GM12878 (cell line): Measurements from ENCODE around the gene ADORA2B. TPM values are rescaled to one million over a fixed set of nuclear protein-coding genes. Genes with fewer than 3 reads are reported as not detected.

ENCODE experiments used
- BHLHE40 ChIP-seq, 2 experiments: fragments of 450-650 bp in 1 of 2; IDR thresholded peaks; 2 replicates each; pipeline ENCODE4 v1.6.1; 2011 to 2017; ENCODE audit warnings: low read depth in 2 of 2, borderline replicate concordance in 1 of 2, improper control_type of control experiment in 1 of 2, low read length in 1 of 2, mild to moderate bottlenecking in 1 of 2
- CTCF ChIP-seq, 3 experiments: IDR thresholded peaks in 2 of 3; conservative IDR thresholded peaks in 1 of 3; 2 replicates each; pipeline ENCODE4 v1.5.1; 2011; ENCODE audit warnings: low read depth in 3 of 3, low read length in 3 of 3, mild to moderate bottlenecking in 3 of 3, control low read depth in 2 of 3, moderate library complexity in 2 of 3, inconsistent platforms in 1 of 3, mixed read lengths in 1 of 3; ENCODE audit not compliant: control insufficient read depth in 2 of 3, insufficient read depth in 1 of 3; ENCODE audit errors: extremely low read depth in 1 of 3
- CUX1 ChIP-seq: IDR thresholded peaks from 2 replicates; pipeline ENCODE4 v1.6.1; 2012; ENCODE audit warnings: improper control_type of control experiment, low read depth, low read length; ENCODE audit not compliant: insufficient replicate concordance
- HDAC6 ChIP-seq: fragments of 200-600 bp; sonication (generic); IDR thresholded peaks from one replicate; pipeline ENCODE4 v1.8.0; 2017; ENCODE audit warnings: antibody characterized with exemption; ENCODE audit not compliant: unreplicated experiment
- IKZF1 ChIP-seq: fragments of 450-650 bp; conservative IDR thresholded peaks from 2 replicates; pipeline ENCODE4 v1.6.1; 2017; ENCODE audit warnings: antibody characterized with exemption, mild to moderate bottlenecking
- NR2C1 ChIP-seq: fragments of 450-650 bp; IDR thresholded peaks from 2 replicates; pipeline ENCODE4 v1.6.1; 2017; ENCODE audit warnings: antibody characterized with exemption, mild to moderate bottlenecking, moderate library complexity
- PBX3 ChIP-seq: IDR thresholded peaks from 2 replicates; pipeline ENCODE4 v1.6.1; 2011; ENCODE audit warnings: mild to moderate bottlenecking, low read depth, low read length, moderate library complexity; ENCODE audit not compliant: insufficient replicate concordance
- PKNOX1 ChIP-seq: fragments of 450-650 bp; IDR thresholded peaks from 2 replicates; pipeline ENCODE4 v1.6.1; 2016; ENCODE audit warnings: mild to moderate bottlenecking
- SMC3 ChIP-seq: IDR thresholded peaks from 2 replicates; pipeline ENCODE4 v1.6.1; 2011; ENCODE audit warnings: low read length, improper control_type of control experiment, borderline replicate concordance
- TAF1 ChIP-seq: IDR thresholded peaks from 2 replicates; pipeline ENCODE4 v1.6.1; 2011; ENCODE audit warnings: mild to moderate bottlenecking, low read depth, low read length, borderline replicate concordance
- ZNF217 ChIP-seq: fragments of 450-650 bp; IDR thresholded peaks from 2 replicates; pipeline ENCODE4 v1.6.1; 2017; ENCODE audit warnings: antibody characterized with exemption, mild to moderate bottlenecking
- ZNF592 ChIP-seq: fragments of 450-650 bp; IDR thresholded peaks from 2 replicates; pipeline ENCODE4 v1.6.1; 2017; ENCODE audit warnings: mild to moderate bottlenecking, moderate library complexity
- ZNF622 ChIP-seq: fragments of 450-650 bp; IDR thresholded peaks from 2 replicates; pipeline ENCODE4 v1.6.1; 2017; ENCODE audit warnings: mild to moderate bottlenecking, inconsistent platforms
- polyA plus RNA-seq, 11 experiments: library from polyadenylated mRNA; depleted of rRNA in 4 of 11; unstranded in 6 of 11; stranded (reverse) in 5 of 11; fragments of >200 nt; fragmentation: Nextera tagmentation in 4 of 11; fragmentation: Illumina TruSeq in 1 of 11; extraction: Ambion mirVana in 4 of 11; extraction: Trizol in 1 of 11; gene quantifications; 1 replicate in 1 of 11; 2 replicates in 10 of 11; pipeline versions ENCODE4 v1.2.1 to v1.2.3, GENCODE V29; 2011 to 2016; ENCODE audit warnings: inconsistent platforms in 2 of 11, missing spikeins in 2 of 11, low read depth in 1 of 11
- total RNA-seq, 4 experiments: library from RNA; depleted of rRNA in 3 of 4; stranded (reverse); fragments of >200 nt in 3 of 4; fragmentation: Illumina TruSeq in 1 of 4; extraction: Trizol in 1 of 4; gene quantifications; 2 replicates each; pipeline versions ENCODE4 v1.2.1 to v1.2.3, GENCODE V29; 2013 to 2021

ADORA2B gene
- total and polyA plus RNA-seq, 10 of the 15 experiments (the other 5 are each of a cell fraction or from before 2014, with no cell fraction given) = 0.05 to 0.42 (median 0.17) TPM

- peak; percentile 22 to 53 (median 49); a peak in 4 of 6 replicates for TF ChIP-seq CTCF (IDR thresholded peaks at IDR 0.05 in 2 of 3, conservative IDR thresholded peaks at IDR 0.05 in 1 of 3; ENCODE audit: control insufficient read depth in 2 of 3, extremely low read depth in 1 of 3, insufficient read depth in 1 of 3, low read depth in 3 of 3, low read length in 3 of 3)
- peak; percentile 41 for TF ChIP-seq HDAC6
- no peak for TF ChIP-seq ZNF622
- TF ChIP-seq PKNOX1 = peak; percentile 79
- TF ChIP-seq PBX3 = peak; percentile 89
- TF ChIP-seq ZNF592 = peak; percentile 47; the same call in 1 of the 2 replicates
- no peak for TF ChIP-seq TAF1
- no peak for TF ChIP-seq NR2C1
- no peak; the same call in 1 of the 2 replicates for TF ChIP-seq IKZF1
- 0 out of 4 replicates have a peak, but pooled peaks of 1 of the 2 experiments have one; percentile 17 for TF ChIP-seq BHLHE40 (IDR thresholded peaks at IDR 0.05; ENCODE audit: borderline replicate concordance in 1 of 2, low read depth in 2 of 2, low read length in 1 of 2)
- no peak for TF ChIP-seq CUX1
- TF ChIP-seq ZNF217 = no peak
- TF ChIP-seq SMC3 = peak; percentile 28; the same call in 1 of the 2 replicates
These were observed at the start of gene ADORA2B (continued) for GRCh38 chr17:15944759-15945526.
